CD4-positive, alpha-beta T cell treated with Interleukin-15 for 1 hour (primary cell): ENCODE results near the gene LPAR5.
A peak's percentile ranks its signal among the peaks of the same experiment; 100 is the strongest.

Experiments used
- DNase-seq: peaks from one replicate; pipeline ENCODE4 v3.0.0-alpha.2; 2020

The LPAR5 gene

GRCh38 chr12:6635375-6635855 lies 344 bp downstream of the LPAR5 start:
- DNase-seq = peak; percentile 54

- DNase-seq = peak; percentile 63
Observed at GRCh38 chr12:6632026-6632983, 3.5 kb downstream of the LPAR5 start.

- DNase-seq = no peak
Observed at GRCh38 chr12:6631549-6631961, 4.2 kb downstream of the LPAR5 start.

- DNase-seq = no peak
Observed at GRCh38 chr12:6630736-6631135, 5.0 kb downstream of the LPAR5 start.

- no peak for DNase-seq
Observed at GRCh38 chr12:6627616-6628015, 8.1 kb downstream of the LPAR5 start.

- DNase-seq = no peak
Observed at GRCh38 chr12:6626654-6627283, 9.0 kb downstream of the LPAR5 start.

GRCh38 chr12:6620885-6621274 lies 14.9 kb downstream of the LPAR5 start:
- DNase-seq = no peak

GRCh38 chr12:6620137-6620884 lies 15.4 kb downstream of the LPAR5 start:
- peak; percentile 62 for DNase-seq

- no peak for DNase-seq
Observed at GRCh38 chr12:6618483-6619225, 17.1 kb downstream of the LPAR5 start.

- no peak for DNase-seq
Observed at GRCh38 chr12:6615802-6616201, 20.0 kb downstream of the LPAR5 start.

GRCh38 chr12:6614513-6615172 lies 21.1 kb downstream of the LPAR5 start:
- DNase-seq = no peak

- peak; percentile 85 for DNase-seq
Observed at GRCh38 chr12:6613776-6614512, 21.8 kb downstream of the LPAR5 start.

GRCh38 chr12:6613015-6613775 lies 22.6 kb downstream of the LPAR5 start:
- peak; percentile 65 for DNase-seq

GRCh38 chr12:6612652-6613014 lies 23.1 kb downstream of the LPAR5 start:
- DNase-seq = no peak

GRCh38 chr12:6612247-6612646 lies 23.5 kb downstream of the LPAR5 start:
- DNase-seq = peak; percentile 28

- no peak for DNase-seq
Observed at GRCh38 chr12:6608592-6609281, 27.0 kb downstream of the LPAR5 start.

- DNase-seq = peak; percentile 70
Observed at GRCh38 chr12:6607751-6608591, 27.8 kb downstream of the LPAR5 start.

GRCh38 chr12:6606331-6607131 lies 29.2 kb downstream of the LPAR5 start:
- peak; percentile 81 for DNase-seq
